K562 (cell line): Measurements from ENCODE around the gene ST7. TPM values are rescaled to one million over a fixed set of nuclear protein-coding genes. Genes with fewer than 3 reads are reported as not detected.

ENCODE experiments used
- ATAC-seq: fragments of 200-7000 bp; cut with Tn5 transposase; 3 replicates; pipeline ENCODE4 v1.9.1; 2020; ENCODE audit warnings: moderate library complexity
- BruUV-seq: library from RNA; stranded (reverse); fragments of 400-500 nt; replicated peaks from 2 replicates; lab custom pipeline; 2021; lab: Mats Ljungman, UMichigan
- CTCF ChIA-PET: fragments of 300-600 bp; formaldehyde crosslinking; extraction: SDS; loops from one replicate; lab custom pipeline; 2021; ENCODE audit warnings: low intra/inter-chr PET ratio; lab: Yijun Ruan, JAX
- POLR2A ChIA-PET: fragments of 300-600, 350-650 bp; sonication (Branson Sonifier 250); formaldehyde crosslinking; extraction: SDS; loops from one replicate; lab custom pipeline; 2021; ENCODE audit warnings: antibody characterized with exemption, inconsistent platforms; lab: Yijun Ruan, JAX
- DNase-seq, 4 experiments: peaks; one replicate each; pipeline versions ENCODE4 v3.0.0 to v3.0.0-alpha.2; 2011 to 2018; ENCODE audit warnings: low spot score in 3 of 4, mixed read lengths in 3 of 4; ENCODE audit errors: extremely low read depth in 1 of 4
- FAIRE-seq: peaks from 2 replicates; lab custom pipeline; 2011; peaks lifted over from hg19 to GRCh38; lab: Jason Lieb, UNC
- H2AFZ ChIP-seq: 2 replicates; pipeline ENCODE4 v1.6.0; 2011; ENCODE audit warnings: low read depth, low read length, control low read depth, inconsistent platforms
- H3K27ac ChIP-seq: fragments of 200-600 bp; 3 replicates; pipeline ENCODE4 v1.8.0; 2011; ENCODE audit warnings: low read depth, mild to moderate bottlenecking, control low read depth, inconsistent platforms, low read length, moderate library complexity, mixed read lengths; ENCODE audit errors: extremely low read depth
- H3K27me3 ChIP-seq, 2 experiments: fragments of 300-600 bp in 1 of 2; 2 replicates in 1 of 2; 3 replicates in 1 of 2; pipeline versions ENCODE4 v1.6.0 to v1.8.0; 2011; ENCODE audit warnings: inconsistent platforms in 2 of 2, low read length in 2 of 2, mild to moderate bottlenecking in 1 of 2, mixed read lengths in 1 of 2, moderate library complexity in 1 of 2; ENCODE audit not compliant: control insufficient read depth in 2 of 2, insufficient read depth in 2 of 2
- H3K36me3 ChIP-seq: fragments of 300-600 bp; 3 replicates; pipeline ENCODE4 v1.8.0; 2011; ENCODE audit warnings: mild to moderate bottlenecking, low read length, inconsistent platforms; ENCODE audit not compliant: control insufficient read depth, insufficient read depth
- H3K4me1 ChIP-seq, 2 experiments: fragments of 200-600 bp in 1 of 2; replicated peaks in 1 of 2; 2 replicates in 1 of 2; 3 replicates in 1 of 2; pipeline versions ENCODE4 v1.5.1 to v1.8.0; 2011; ENCODE audit warnings: inconsistent platforms in 2 of 2, low read length in 2 of 2, mild to moderate bottlenecking in 1 of 2, mixed read lengths in 1 of 2, moderate library complexity in 1 of 2; ENCODE audit not compliant: control insufficient read depth in 2 of 2, insufficient read depth in 2 of 2
- H3K4me2 ChIP-seq: 2 replicates; pipeline ENCODE4 v1.6.1; 2011; ENCODE audit warnings: low read length, control low read depth, inconsistent platforms, mixed read lengths; ENCODE audit not compliant: insufficient read depth
- H3K4me3 ChIP-seq: fragments of 200-600 bp; sonication (generic), shearing (Covaris generic); 2 replicates; pipeline ENCODE4 v1.5.1; 2016; ENCODE audit warnings: control low read depth, inconsistent platforms
- H3K79me2 ChIP-seq: fragments of 200-600 bp; 3 replicates; pipeline ENCODE4 v1.8.0; 2011; ENCODE audit warnings: low read length, inconsistent platforms; ENCODE audit not compliant: control insufficient read depth, insufficient read depth
- H3K9ac ChIP-seq, 2 experiments: 2 replicates each; pipeline versions ENCODE4 v1.6.0 to v1.6.1; 2011; ENCODE audit warnings: low read depth in 2 of 2, low read length in 2 of 2, control low read depth in 1 of 2, inconsistent platforms in 1 of 2, mild to moderate bottlenecking in 1 of 2, mixed read lengths in 1 of 2; ENCODE audit not compliant: insufficient read depth in 1 of 2
- H3K9me1 ChIP-seq: one replicate; pipeline ENCODE4 v1.6.0; 2011; ENCODE audit warnings: inconsistent platforms, mild to moderate bottlenecking, low read length, moderate library complexity; ENCODE audit not compliant: control insufficient read depth, insufficient read depth
- H3K9me3 ChIP-seq: replicated peaks from 2 replicates; pipeline ENCODE4 v1.5.1; 2011; ENCODE audit warnings: low read depth, low read length, inconsistent platforms; ENCODE audit not compliant: control insufficient read depth, insufficient read depth
- H4K20me1 ChIP-seq: replicated peaks from 2 replicates; pipeline ENCODE4 v1.6.1; 2011; ENCODE audit warnings: low read length, inconsistent platforms, mixed read lengths; ENCODE audit not compliant: control insufficient read depth, insufficient read depth
- CEBPB ChIP-seq: fragments of 450-650 bp; IDR thresholded peaks from 2 replicates; pipeline ENCODE4 v1.6.1; 2016; ENCODE audit warnings: missing genetic modification characterization, missing compliant biosample characterization
- EWSR1 ChIP-seq: fragments of 450-650 bp; IDR thresholded peaks from 2 replicates; pipeline ENCODE4 v1.6.1; 2018; ENCODE audit warnings: borderline replicate concordance, mild to moderate bottlenecking, low read depth, moderate library complexity; ENCODE audit not compliant: partially characterized antibody
- GMEB1 ChIP-seq: fragments of 250-450 bp; sonication (Bioruptor Pico); IDR thresholded peaks from 2 replicates; pipeline ENCODE4 v1.4.0; 2020; ENCODE audit warnings: mild to moderate bottlenecking
- RBM25 ChIP-seq: fragments of 200-400 bp; formaldehyde crosslinking; IDR thresholded peaks from 2 replicates; pipeline ENCODE4 v1.6.1; 2018; ENCODE audit warnings: low read length, low read depth, moderate library complexity; ENCODE audit not compliant: severe bottlenecking
- STAT6 ChIP-seq: sonication (generic); formaldehyde crosslinking; IDR thresholded peaks from 2 replicates; pipeline ENCODE4 v1.8.1; 2023; ENCODE audit warnings: mild to moderate bottlenecking, missing genetic modification reagents
- TRIM24 ChIP-seq, 2 experiments: fragments of 450-650 bp; IDR thresholded peaks; 2 replicates each; pipeline ENCODE4 v1.6.1; 2016
- ZBTB5 ChIP-seq: fragments of 450-650 bp; IDR thresholded peaks from 2 replicates; pipeline ENCODE4 v1.6.1; 2017; ENCODE audit warnings: antibody characterized with exemption
- WGBS: fragments of 100-300 bp; shearing (Covaris generic); methylation state at CpG from one replicate; pipeline ENCODE4 v1.1.6; 2016; ENCODE audit warnings: low coverage, mixed read lengths; ENCODE audit not compliant: insufficient coverage; ENCODE audit errors: missing lambda C conversion rate; 5-methylcytosine and 5-hydroxymethylcytosine counted together
- in situ Hi-C: fragments of 300-500 bp; cut with MboI; formaldehyde crosslinking; loops from 4 replicates; pipeline ENCODE4 v1.15.0; 2018; ENCODE audit warnings: inconsistent platforms, mixed read lengths
- intact Hi-C: fragments of 100-400 bp; cut with micrococcal nuclease; formaldehyde crosslinking; loops from 2 replicates; pipeline ENCODE4 v1.14.2; 2022
- polyA plus RNA-seq, 8 experiments: library from polyadenylated mRNA; depleted of rRNA in 4 of 8; stranded (reverse) in 5 of 8; unstranded in 3 of 8; fragments of >200 nt; fragmentation: Nextera tagmentation in 2 of 8; fragmentation: Illumina TruSeq in 1 of 8; extraction: Ambion mirVana in 2 of 8; extraction: Trizol in 1 of 8; gene quantifications; 2 replicates each; pipeline versions ENCODE4 v1.2.1 to v1.2.3, GENCODE V29; 2011 to 2014; ENCODE audit warnings: inconsistent platforms in 1 of 8, missing spikeins in 1 of 8
- total RNA-seq, 7 experiments: library from RNA; depleted of rRNA in 6 of 7; stranded (reverse); fragments of >200 nt in 6 of 7; fragmentation: Illumina TruSeq in 2 of 7; extraction: Trizol in 2 of 7; gene quantifications; 2 replicates each; pipeline versions ENCODE4 v1.2.1 to v1.2.3, GENCODE V29; 2011 to 2021; ENCODE audit warnings: low replicate concordance in 1 of 7

ST7 gene
- total and polyA plus RNA-seq, 9 of the 15 experiments (the other 6 are each of a cell fraction or from before 2014, with no cell fraction given) = 23.9 to 56.3 (median 36.9) TPM

- H3K9me3 ChIP-seq = no peaks in the 10 kb centered on the region
- TF ChIP-seq RBM25 = peak; percentile 44
- no peak for TF ChIP-seq ZBTB5
- TF ChIP-seq STAT6 (CRISPR knock-in tag) = no peak
- no peak for TF ChIP-seq GMEB1 (CRISPR knock-in tag)
- 0 out of 4 replicates have a peak, but pooled peaks of 1 of the 2 experiments have one; percentile 12 for TF ChIP-seq TRIM24 (IDR thresholded peaks at IDR 0.05)
- peak; percentile 53 for TF ChIP-seq CEBPB (tag)
- TF ChIP-seq EWSR1 = no peak
- H3K9ac ChIP-seq = no peak overlapping the region
- in situ Hi-C loops = no loop called here
- DNase-seq = no peak
- no peak overlapping the region for H3K27ac ChIP-seq
- no peak overlapping the region for H2AFZ ChIP-seq
- no TSS peak for BruUV-seq
- H3K4me3 ChIP-seq = no peak overlapping the region
- no peak for ATAC-seq
- intact Hi-C loops = no loop called here
- no peak for FAIRE-seq
- ChIA-PET CTCF (no interaction called here), POLR2A (no interaction called here)
- H4K20me1 ChIP-seq = peaks cover 4% of the 10 kb centered on the region; the same call in 1 of the 2 replicates
- peaks cover 4 to 14% of the 10 kb centered on the region in 2 experiments; a peak in 2 of 5 replicates for H3K4me1 ChIP-seq
- 68% methylated on average over 3 of the region's 3 CpGs for WGBS
- peaks cover 77% of the 10 kb centered on the region for H3K79me2 ChIP-seq
- H3K27me3 ChIP-seq = no peaks in the 10 kb centered on the region
- no peak overlapping the region for H3K4me2 ChIP-seq
- peaks cover 18% of the 10 kb centered on the region for H3K36me3 ChIP-seq
- no peaks in the 10 kb centered on the region for H3K9me1 ChIP-seq
Measured at GRCh38 chr7:117041822-117042221, 88.5 kb downstream of the ST7 start.
